HPDE6-E6E7 (cell line): ENCODE measurements around the gene PELO.
"Not testable (repeated sequence)": the region's sequence is repeated elsewhere in the genome, so short reads cannot be mapped to it uniquely, and the experiment has no call there.

Experiments used
- DNase-seq: peaks from one replicate; pipeline ENCODE4 v3.0.0; 2011; ENCODE audit warnings: missing footprints; ENCODE audit errors: extremely low spot score

PELO gene

GRCh38 chr5:52787600-52788504 lies at the start of gene PELO, which contains the start of gene ITGA1:
PELO (plus strand) TSS chr5:52787916; CDS start chr5:52800395, 12,479 bp downstream.
ITGA1 (plus strand) TSS chr5:52787916; CDS start chr5:52788354, 438 bp downstream.
- peak; percentile 60 for DNase-seq

GRCh38 chr5:52738095-52738506 lies 49.6 kb upstream of the PELO start:
- no peak for DNase-seq

- DNase-seq, result no peak
These were observed 47.7 kb upstream of the PELO start for GRCh38 chr5:52740007-52740406.

GRCh38 chr5:52743012-52743411 lies 44.7 kb upstream of the PELO start:
- no peak for DNase-seq

- DNase-seq, result no peak
These were observed 44.2 kb upstream of the PELO start for GRCh38 chr5:52743529-52743928.

GRCh38 chr5:52743970-52744369 lies 43.7 kb upstream of the PELO start:
- no peak for DNase-seq

GRCh38 chr5:52744867-52745458 lies 42.8 kb upstream of the PELO start:
- not testable (repeated sequence) for DNase-seq

GRCh38 chr5:52746539-52746938 lies 41.2 kb upstream of the PELO start:
- DNase-seq, result no peak

GRCh38 chr5:52748590-52748989 lies 39.1 kb upstream of the PELO start:
- DNase-seq, result no peak

- no peak for DNase-seq
These were observed 38.0 kb upstream of the PELO start for GRCh38 chr5:52749666-52750065.

GRCh38 chr5:52751137-52751536 lies 36.6 kb upstream of the PELO start:
- DNase-seq, result no peak

- no peak for DNase-seq
These were observed 33.7 kb upstream of the PELO start for GRCh38 chr5:52754051-52754450.

GRCh38 chr5:52757527-52757926 lies 30.2 kb upstream of the PELO start:
- no peak for DNase-seq

GRCh38 chr5:52758014-52758413 lies 29.7 kb upstream of the PELO start:
- no peak for DNase-seq

GRCh38 chr5:52759331-52759730 lies 28.4 kb upstream of the PELO start:
- DNase-seq, result no peak

- no peak for DNase-seq
These were observed 26.9 kb upstream of the PELO start for GRCh38 chr5:52760695-52761366.

- DNase-seq, result no peak
These were observed 20.4 kb upstream of the PELO start for GRCh38 chr5:52767217-52767743.

GRCh38 chr5:52767766-52768480 lies 19.8 kb upstream of the PELO start:
- DNase-seq, result no peak

- no peak for DNase-seq
These were observed 18.7 kb upstream of the PELO start for GRCh38 chr5:52769061-52769460.

GRCh38 chr5:52770287-52770939 lies 17.3 kb upstream of the PELO start:
- DNase-seq, result no peak
